ENCODE data around the gene FASTKD1.
"Not testable (repeated sequence)": the region's sequence is repeated elsewhere in the genome, so short reads cannot be mapped to it uniquely, and the experiment has no call there.

Gene FASTKD1

GRCh38 chr2:169584005-169584877, 10.6 kb upstream of the FASTKD1 start, which contains the start of gene PPIG:
Gene PPIG (plus strand): TSS chr2:169584351. CDS start chr2:169604042, 19,691 bp downstream.
- H3K36me3 ChIP-seq (ENCODE audit: control insufficient read depth, insufficient read depth, low read length), result no peaks in the 10 kb centered on the region
- peak within 1 kb of the TSS; percentile 100 for H3K4me3 ChIP-seq (ENCODE audit: low read length)
- H3K27me3 ChIP-seq (ENCODE audit: control insufficient read depth, insufficient read depth, low read length), result no peaks in the 10 kb centered on the region
- H3K9me3 ChIP-seq (ENCODE audit: control insufficient read depth, low read length), result no peaks in the 10 kb centered on the region
- H3K4me1 ChIP-seq (ENCODE audit: control insufficient read depth, insufficient read depth, low read length), result peaks cover 10% of the 10 kb centered on the region
- H3K9ac ChIP-seq (ENCODE audit: low read length), result peak within 1 kb of the TSS; percentile 99

- Histone ChIP-seq H3K4me1 (ENCODE audit: control insufficient read depth, insufficient read depth, low read length) (peaks cover 10% of the 10 kb centered on the region), H3K4me3 (ENCODE audit: low read length) (no peak overlapping the region), H3K9me3 (ENCODE audit: control insufficient read depth, low read length) (no peaks in the 10 kb centered on the region), H3K36me3 (ENCODE audit: control insufficient read depth, insufficient read depth, low read length) (no peaks in the 10 kb centered on the region), H3K9ac (ENCODE audit: low read length) (no peak overlapping the region), H3K27me3 (ENCODE audit: control insufficient read depth, insufficient read depth, low read length) (no peaks in the 10 kb centered on the region)
Measured at GRCh38 chr2:169583518-169583917, 9.9 kb upstream of the FASTKD1 start.

- H3K9me3 ChIP-seq (ENCODE audit: control insufficient read depth, low read length); H3K27me3 ChIP-seq (ENCODE audit: control insufficient read depth, insufficient read depth, low read length); H3K4me1 ChIP-seq (ENCODE audit: control insufficient read depth, insufficient read depth, low read length); H3K4me3 ChIP-seq (ENCODE audit: low read length); H3K36me3 ChIP-seq (ENCODE audit: control insufficient read depth, insufficient read depth, low read length); H3K9ac ChIP-seq (ENCODE audit: low read length): not testable (repeated sequence)
Measured at GRCh38 chr2:169582552-169583266, 9.0 kb upstream of the FASTKD1 start.

- H3K9me3 ChIP-seq (ENCODE audit: control insufficient read depth, low read length), result no peaks in the 10 kb centered on the region
- H3K4me3 ChIP-seq (ENCODE audit: low read length), result no peak overlapping the region
- no peaks in the 10 kb centered on the region for H3K36me3 ChIP-seq (ENCODE audit: control insufficient read depth, insufficient read depth, low read length)
- no peaks in the 10 kb centered on the region for H3K27me3 ChIP-seq (ENCODE audit: control insufficient read depth, insufficient read depth, low read length)
- H3K4me1 ChIP-seq (ENCODE audit: control insufficient read depth, insufficient read depth, low read length), result peaks cover 3% of the 10 kb centered on the region
- no peak overlapping the region for H3K9ac ChIP-seq (ENCODE audit: low read length)
Measured at GRCh38 chr2:169579044-169579443, 5.4 kb upstream of the FASTKD1 start.

GRCh38 chr2:169575264-169575663, 1.6 kb upstream of the FASTKD1 start:
- H3K27me3 ChIP-seq (ENCODE audit: control insufficient read depth, insufficient read depth, low read length); H3K36me3 ChIP-seq (ENCODE audit: control insufficient read depth, insufficient read depth, low read length); H3K4me1 ChIP-seq (ENCODE audit: control insufficient read depth, insufficient read depth, low read length); H3K9me3 ChIP-seq (ENCODE audit: control insufficient read depth, low read length); H3K9ac ChIP-seq (ENCODE audit: low read length); H3K4me3 ChIP-seq (ENCODE audit: low read length): not testable (repeated sequence)

GRCh38 chr2:169574539-169574938, 874 bp upstream of the FASTKD1 start:
- not testable (repeated sequence) for H3K4me3 ChIP-seq (ENCODE audit: low read length); H3K9me3 ChIP-seq (ENCODE audit: control insufficient read depth, low read length); H3K27me3 ChIP-seq (ENCODE audit: control insufficient read depth, insufficient read depth, low read length); H3K9ac ChIP-seq (ENCODE audit: low read length); H3K4me1 ChIP-seq (ENCODE audit: control insufficient read depth, insufficient read depth, low read length); H3K36me3 ChIP-seq (ENCODE audit: control insufficient read depth, insufficient read depth, low read length)

GRCh38 chr2:169573974-169574299, 272 bp upstream of the FASTKD1 start:
- Histone ChIP-seq H3K4me3 (ENCODE audit: low read length) (peak overlapping the region; percentile 26), H3K4me1 (ENCODE audit: control insufficient read depth, insufficient read depth, low read length) (no peaks in the 10 kb centered on the region), H3K9ac (ENCODE audit: low read length) (no peak overlapping the region), H3K9me3 (ENCODE audit: control insufficient read depth, low read length) (no peaks in the 10 kb centered on the region), H3K36me3 (ENCODE audit: control insufficient read depth, insufficient read depth, low read length) (no peaks in the 10 kb centered on the region), H3K27me3 (ENCODE audit: control insufficient read depth, insufficient read depth, low read length) (no peaks in the 10 kb centered on the region)

GRCh38 chr2:169572821-169573159, 875 bp downstream of the FASTKD1 start:
- H3K27me3 ChIP-seq (ENCODE audit: control insufficient read depth, insufficient read depth, low read length), result no peaks in the 10 kb centered on the region
- peak overlapping the region; percentile 26 for H3K4me3 ChIP-seq (ENCODE audit: low read length)
- H3K9ac ChIP-seq (ENCODE audit: low read length), result peak overlapping the region; percentile 68
- H3K9me3 ChIP-seq (ENCODE audit: control insufficient read depth, low read length), result no peaks in the 10 kb centered on the region
- no peaks in the 10 kb centered on the region for H3K4me1 ChIP-seq (ENCODE audit: control insufficient read depth, insufficient read depth, low read length)
- H3K36me3 ChIP-seq (ENCODE audit: control insufficient read depth, insufficient read depth, low read length), result no peaks in the 10 kb centered on the region

GRCh38 chr2:169572189-169572588, 1.5 kb downstream of the FASTKD1 start:
- Histone ChIP-seq H3K9me3 (ENCODE audit: control insufficient read depth, low read length) (no peaks in the 10 kb centered on the region), H3K9ac (ENCODE audit: low read length) (no peak overlapping the region), H3K36me3 (ENCODE audit: control insufficient read depth, insufficient read depth, low read length) (no peaks in the 10 kb centered on the region), H3K27me3 (ENCODE audit: control insufficient read depth, insufficient read depth, low read length) (no peaks in the 10 kb centered on the region), H3K4me1 (ENCODE audit: control insufficient read depth, insufficient read depth, low read length) (no peaks in the 10 kb centered on the region), H3K4me3 (ENCODE audit: low read length) (no peak overlapping the region)

GRCh38 chr2:169571571-169571970, 2.1 kb downstream of the FASTKD1 start:
- H3K9ac ChIP-seq (ENCODE audit: low read length), result no peak overlapping the region
- H3K27me3 ChIP-seq (ENCODE audit: control insufficient read depth, insufficient read depth, low read length), result no peaks in the 10 kb centered on the region
- no peaks in the 10 kb centered on the region for H3K9me3 ChIP-seq (ENCODE audit: control insufficient read depth, low read length)
- no peaks in the 10 kb centered on the region for H3K36me3 ChIP-seq (ENCODE audit: control insufficient read depth, insufficient read depth, low read length)
- H3K4me1 ChIP-seq (ENCODE audit: control insufficient read depth, insufficient read depth, low read length), result no peaks in the 10 kb centered on the region
- no peak overlapping the region for H3K4me3 ChIP-seq (ENCODE audit: low read length)

- H3K4me1 ChIP-seq (ENCODE audit: control insufficient read depth, insufficient read depth, low read length); H3K27me3 ChIP-seq (ENCODE audit: control insufficient read depth, insufficient read depth, low read length); H3K36me3 ChIP-seq (ENCODE audit: control insufficient read depth, insufficient read depth, low read length); H3K9ac ChIP-seq (ENCODE audit: low read length); H3K9me3 ChIP-seq (ENCODE audit: control insufficient read depth, low read length); H3K4me3 ChIP-seq (ENCODE audit: low read length): not testable (repeated sequence)
Measured at GRCh38 chr2:169570752-169571151, 2.9 kb downstream of the FASTKD1 start.

- Histone ChIP-seq H3K9ac (ENCODE audit: low read length) (no peak overlapping the region), H3K27me3 (ENCODE audit: control insufficient read depth, insufficient read depth, low read length) (no peaks in the 10 kb centered on the region), H3K9me3 (ENCODE audit: control insufficient read depth, low read length) (no peaks in the 10 kb centered on the region)
Measured at GRCh38 chr2:169569948-169570347, 3.7 kb downstream of the FASTKD1 start.

More at GRCh38 chr2:169569948-169570347, 3.7 kb downstream of the FASTKD1 start:
- Histone ChIP-seq H3K4me1 (ENCODE audit: control insufficient read depth, insufficient read depth, low read length) (no peaks in the 10 kb centered on the region), H3K36me3 (ENCODE audit: control insufficient read depth, insufficient read depth, low read length) (no peaks in the 10 kb centered on the region), H3K4me3 (ENCODE audit: low read length) (no peak overlapping the region)

All from mucosa of stomach (tissue), 1 donor.